GM19099 (cell line): Measurements from ENCODE around the gene SLC39A2.

ENCODE experiments used
- POLR2A ChIP-seq: IDR thresholded peaks from 3 replicates; pipeline ENCODE4 v1.6.1; 2011; ENCODE audit warnings: low read depth; ENCODE audit not compliant: insufficient read length; ENCODE audit errors: extremely low read depth

Gene SLC39A2

DNA sequence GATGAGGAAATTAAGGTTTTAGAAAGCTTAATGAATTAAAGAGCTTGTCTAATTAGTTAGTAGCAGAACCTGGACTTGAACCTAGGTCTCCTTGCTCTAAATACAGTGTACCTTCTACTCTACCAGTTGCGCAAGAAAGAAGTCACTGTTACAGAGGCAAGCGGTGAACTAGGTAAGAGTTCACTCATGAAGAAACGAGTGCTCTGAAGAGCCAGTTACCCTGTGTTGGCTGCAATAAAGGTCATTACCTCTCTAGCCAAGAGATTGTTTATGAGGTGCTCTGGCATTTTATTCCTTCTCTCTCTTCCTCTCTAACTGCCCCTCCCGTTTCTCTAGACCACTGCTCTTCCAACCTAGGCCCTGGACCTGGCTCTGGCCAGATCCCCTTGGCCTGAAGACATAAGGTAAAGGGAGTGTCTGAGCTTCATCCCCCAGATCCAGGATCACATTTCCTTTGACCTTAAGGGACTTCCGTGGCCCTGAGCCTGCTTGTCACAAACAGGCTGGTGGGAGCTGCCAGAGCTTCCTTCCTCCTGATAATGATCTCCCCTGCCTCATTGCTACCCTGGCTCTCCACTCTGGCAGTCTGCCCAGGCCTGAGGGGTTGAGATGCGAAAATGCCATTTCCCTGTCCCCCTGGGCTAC is 45.0 kb downstream of the SLC39A2 start:
- TF ChIP-seq POLR2A = no peak

DNA sequence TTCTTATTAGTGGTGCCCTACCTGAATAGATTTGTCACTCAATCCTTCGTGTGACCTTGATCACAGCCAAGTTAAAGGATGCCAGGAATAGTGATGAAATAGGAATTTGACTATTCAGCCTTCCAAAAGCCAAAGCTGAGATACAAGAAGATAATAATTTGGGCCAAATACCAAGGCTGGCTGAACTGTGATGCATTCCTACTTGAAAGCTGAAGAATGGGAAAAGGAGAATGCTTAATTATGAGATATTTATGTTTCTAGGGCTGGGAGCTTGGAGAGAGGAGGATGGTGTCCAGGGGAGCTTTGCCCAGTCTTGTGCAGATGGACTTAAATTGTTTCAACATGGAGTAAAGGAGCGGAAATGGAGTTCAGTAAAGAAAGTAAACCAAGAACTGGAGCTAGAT is 48.3 kb downstream of the SLC39A2 start:
- TF ChIP-seq POLR2A = no peak

DNA sequence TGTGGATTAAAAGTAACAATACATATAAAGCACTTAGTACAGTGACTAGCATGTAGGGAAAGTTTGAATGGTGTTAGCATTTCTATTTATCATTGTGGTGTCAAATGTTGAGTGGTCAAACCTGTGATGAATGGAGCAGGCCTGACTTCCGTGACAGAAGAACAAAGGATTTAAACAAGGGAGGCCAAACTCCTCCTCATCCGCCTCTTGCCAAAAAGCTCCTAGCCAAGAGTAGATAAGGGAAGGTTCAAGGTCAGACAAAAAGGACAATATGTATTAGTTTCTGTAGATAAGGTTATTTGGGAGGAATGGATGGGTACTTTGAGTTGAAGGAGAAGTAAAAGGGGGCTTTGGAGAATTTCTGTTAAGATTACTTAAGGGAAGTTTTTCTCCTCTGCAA is 49.5 kb downstream of the SLC39A2 start:
- no peak for TF ChIP-seq POLR2A

DNA sequence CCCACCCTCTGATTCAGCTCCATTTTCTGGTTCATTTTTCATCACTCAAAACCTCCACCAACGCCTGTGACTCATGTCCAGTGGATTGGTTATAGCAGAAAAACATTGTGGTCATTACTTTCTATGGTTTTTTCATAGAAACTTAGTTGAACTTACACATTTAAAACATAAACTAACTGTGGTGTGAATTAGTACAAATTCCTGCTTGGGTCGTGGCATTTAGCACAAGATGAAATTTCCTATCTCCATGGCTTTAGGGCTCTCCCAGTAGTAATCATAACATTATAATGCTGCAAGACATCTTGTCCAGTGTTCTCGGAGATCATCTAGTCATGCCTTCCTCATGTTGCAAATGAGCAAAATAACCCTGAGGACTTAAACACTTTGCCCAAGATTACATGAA is 50.2 kb downstream of the SLC39A2 start:
- TF ChIP-seq POLR2A = no peak

DNA sequence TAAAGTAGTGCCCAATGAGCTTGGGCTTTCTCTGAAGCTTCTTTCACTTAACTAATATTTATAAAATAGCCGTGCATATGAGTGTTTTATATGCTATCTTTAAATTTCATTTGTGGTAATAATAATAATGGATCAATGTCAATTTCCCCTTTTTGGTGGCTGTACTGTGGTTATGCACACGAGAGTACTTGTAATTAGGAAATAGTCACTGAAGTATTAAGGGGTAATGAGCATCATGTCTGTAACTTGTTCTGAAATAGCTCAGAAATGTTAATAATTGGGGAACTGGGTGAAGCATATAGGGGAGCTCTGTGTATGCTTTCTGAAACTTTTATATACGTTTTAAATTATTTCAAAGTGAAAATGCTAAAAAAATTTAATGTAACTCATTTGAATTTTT is 51.5 kb downstream of the SLC39A2 start:
- no peak for TF ChIP-seq POLR2A
